Breast epithelium (tissue), 4 donors: Measurements from ENCODE around the gene TUBA1A. TPM values are rescaled to one million over a fixed set of nuclear protein-coding genes. Genes with fewer than 3 reads are reported as not detected.

Experiments
- DNase-seq, 2 donors: peaks; one replicate each; pipeline ENCODE4 v3.0.0-alpha.2; 2019; ENCODE audit warnings: low spot score in 2 of 2
- H3K27ac ChIP-seq, 2 donors: fragments of 200-600 bp; sonication (generic) in 1 of 2; one replicate each; pipeline ENCODE4 v1.5.1; 2016 to 2019; ENCODE audit warnings: mild to moderate bottlenecking in 1 of 2
- H3K27me3 ChIP-seq, 2 donors: fragments of 200-600 bp; sonication (generic) in 1 of 2; one replicate each; pipeline versions ENCODE4 v1.5.1 to v1.6.0; 2017 to 2019; ENCODE audit warnings: control low read depth in 1 of 2, mild to moderate bottlenecking in 1 of 2
- H3K36me3 ChIP-seq: fragments of 200-600 bp; one replicate; pipeline ENCODE4 v1.5.1; 2019
- H3K4me1 ChIP-seq, 2 donors: fragments of 200-600 bp; sonication (generic); one replicate each; pipeline ENCODE4 v1.5.1; 2016 to 2019; ENCODE audit warnings: control low read depth in 1 of 2
- H3K4me3 ChIP-seq, 3 donors: fragments of 200-600 bp; sonication (generic); 1 replicate in 2 of 3; 2 replicates in 1 of 3; pipeline ENCODE4 v1.5.1; 2016 to 2019; ENCODE audit warnings: mild to moderate bottlenecking in 3 of 3, moderate library complexity in 2 of 3
- H3K9me3 ChIP-seq, 2 donors: fragments of 200-600 bp; sonication (generic) in 1 of 2; one replicate each; pipeline ENCODE4 v1.5.1; 2016 to 2019; ENCODE audit warnings: control low read depth in 1 of 2
- CTCF ChIP-seq, 3 donors: fragments of 450-650 bp; IDR thresholded peaks; one replicate each; pipeline ENCODE4 v1.5.1; 2016 to 2017; ENCODE audit warnings: antibody characterized with exemption in 3 of 3, mild to moderate bottlenecking in 3 of 3, moderate library complexity in 3 of 3
- POLR2A ChIP-seq: fragments of 450-650 bp; IDR thresholded peaks from one replicate; pipeline ENCODE4 v1.6.1; 2016; ENCODE audit warnings: antibody characterized with exemption, mild to moderate bottlenecking, moderate library complexity
- POLR2AphosphoS5 ChIP-seq, 3 donors: sonication (generic); formaldehyde crosslinking; IDR thresholded peaks; one replicate each; pipeline ENCODE4 v1.6.1; 2017; ENCODE audit warnings: antibody characterized with exemption in 3 of 3
- intact Hi-C: fragments of 100-400 bp; cut with DNase I; formaldehyde crosslinking; loops from one replicate; pipeline ENCODE4 v1.15.1; 2023; ENCODE audit warnings: low total_unique reads
- total RNA-seq, 3 donors: library from RNA; depleted of rRNA; stranded (reverse); fragments of >200 nt; gene quantifications; one replicate each; pipeline ENCODE4 v1.1.0, GENCODE V29; 2016

TUBA1A gene
- total RNA-seq, 3 donors from 2014 or later: 133 to 215 (median 150) TPM

- H3K27me3 ChIP-seq: no peaks in the 10 kb centered on the region
- intact Hi-C loops: no loop called here
- no peak overlapping the region for H3K4me3 ChIP-seq
- no peak overlapping the region for H3K27ac ChIP-seq
- no peak for TF ChIP-seq CTCF (IDR thresholded peaks at IDR 0.05)
- no peak for TF ChIP-seq POLR2A
- TF ChIP-seq POLR2AphosphoS5 (IDR thresholded peaks at IDR 0.05): no peak
- H3K9me3 ChIP-seq: no peaks in the 10 kb centered on the region
- DNase-seq: no peak
- H3K36me3 ChIP-seq: no peaks in the 10 kb centered on the region
- no peaks in the 10 kb centered on the region for H3K4me1 ChIP-seq
Measured at GRCh38 chr12:49231878-49232655, 43.2 kb upstream of the TUBA1A start.

GRCh38 chr12:49230805-49231194 lies 41.9 kb upstream of the TUBA1A start:
- no peak for DNase-seq
- no peaks in the 10 kb centered on the region for H3K36me3 ChIP-seq
- no peak overlapping the region for H3K27ac ChIP-seq
- no peak for TF ChIP-seq POLR2A
- no peak for TF ChIP-seq POLR2AphosphoS5 (IDR thresholded peaks at IDR 0.05)
- TF ChIP-seq CTCF (IDR thresholded peaks at IDR 0.05): no peak
- no peak overlapping the region for H3K4me3 ChIP-seq
- no peaks in the 10 kb centered on the region for H3K27me3 ChIP-seq
- intact Hi-C loops: no loop called here
- no peaks in the 10 kb centered on the region for H3K4me1 ChIP-seq
- H3K9me3 ChIP-seq: no peaks in the 10 kb centered on the region

- Histone ChIP-seq H3K4me3 (no peak overlapping the region), H3K27ac (no peak overlapping the region), H3K9me3 (no peaks in the 10 kb centered on the region), H3K27me3 (no peaks in the 10 kb centered on the region), H3K4me1 (no peaks in the 10 kb centered on the region), H3K36me3 (no peaks in the 10 kb centered on the region)
- intact Hi-C loops: no loop called here
- DNase-seq: no peak
- TF ChIP-seq CTCF (IDR thresholded peaks at IDR 0.05) (no peak), POLR2AphosphoS5 (IDR thresholded peaks at IDR 0.05) (no peak), POLR2A (no peak)
Measured at GRCh38 chr12:49230176-49230804, 41.4 kb upstream of the TUBA1A start.

GRCh38 chr12:49228653-49229052 lies 39.8 kb upstream of the TUBA1A start:
- intact Hi-C loops: no loop called here
- TF ChIP-seq POLR2A: no peak
- no peak for TF ChIP-seq CTCF (IDR thresholded peaks at IDR 0.05)
- no peak for TF ChIP-seq POLR2AphosphoS5 (IDR thresholded peaks at IDR 0.05)

GRCh38 chr12:49227713-49228112 lies 38.8 kb upstream of the TUBA1A start:
- Histone ChIP-seq H3K36me3 (no peaks in the 10 kb centered on the region), H3K27me3 (no peaks in the 10 kb centered on the region), H3K9me3 (no peaks in the 10 kb centered on the region), H3K27ac (no peak overlapping the region), H3K4me3 (no peak overlapping the region), H3K4me1 (no peaks in the 10 kb centered on the region)
- no peak for TF ChIP-seq CTCF (IDR thresholded peaks at IDR 0.05)
- TF ChIP-seq POLR2A: no peak
- no peak for TF ChIP-seq POLR2AphosphoS5 (IDR thresholded peaks at IDR 0.05)
- DNase-seq: no peak
- intact Hi-C loops: no loop called here

More at GRCh38 chr12:49228653-49229052, 39.8 kb upstream of the TUBA1A start:
- no peak for DNase-seq
- Histone ChIP-seq H3K27me3 (no peaks in the 10 kb centered on the region), H3K4me3 (no peak overlapping the region), H3K36me3 (no peaks in the 10 kb centered on the region), H3K4me1 (no peaks in the 10 kb centered on the region), H3K9me3 (no peaks in the 10 kb centered on the region), H3K27ac (no peak overlapping the region)
